Brain pericyte (primary cell): ENCODE measurements around the gene IGSF11.
"Not testable (repeated sequence)": the region's sequence is repeated elsewhere in the genome, so short reads cannot be mapped to it uniquely, and the experiment has no call there.

Experiments used
- DNase-seq: peaks from one replicate; pipeline ENCODE4 v3.0.0-alpha.2; 2012; ENCODE audit warnings: low read depth, low spot score

IGSF11 gene

DNA sequence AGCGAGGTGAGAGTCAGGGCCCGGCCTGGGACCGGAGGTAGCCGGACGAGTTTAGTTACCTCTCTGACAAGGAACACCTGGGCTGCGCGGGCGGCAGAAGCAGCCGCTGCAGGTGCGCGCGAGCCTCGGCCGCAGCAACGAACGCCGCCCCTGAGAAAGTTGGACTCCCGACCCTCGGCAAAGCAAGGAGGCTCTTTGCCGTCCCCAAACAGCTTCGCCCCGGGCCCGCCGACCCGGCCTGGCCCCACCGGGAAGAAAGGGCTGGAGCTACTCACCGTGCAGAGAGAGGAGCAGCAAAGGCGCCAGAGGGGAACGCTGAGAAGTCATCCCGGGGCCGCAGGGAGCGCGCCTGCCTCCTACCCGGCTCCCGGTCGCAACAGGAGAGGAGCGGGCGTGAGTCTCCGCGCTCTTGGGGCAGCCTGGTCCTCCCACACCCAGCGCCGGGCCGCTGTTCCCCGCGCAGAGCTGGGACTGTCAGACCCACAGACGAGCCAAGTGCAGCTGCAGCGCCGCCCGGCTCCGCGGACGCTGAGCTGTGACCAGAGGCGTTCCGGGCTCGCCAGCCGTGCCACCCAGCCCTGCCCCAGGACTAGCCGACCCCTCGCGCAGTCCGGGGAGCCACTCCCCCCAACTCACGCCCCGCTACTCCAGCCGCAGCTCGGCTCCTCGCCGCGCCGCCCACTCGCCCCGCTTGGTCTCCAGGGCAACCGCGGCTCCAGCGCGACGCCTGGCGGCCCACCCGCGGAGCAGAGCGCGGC is at the start of gene IGSF11:
Gene IGSF11, minus strand, starts transcription at position 591 of the 758 bp plus-strand sequence. Its CDS starts 264 bp downstream, at position 327.
- no peak for DNase-seq

DNA sequence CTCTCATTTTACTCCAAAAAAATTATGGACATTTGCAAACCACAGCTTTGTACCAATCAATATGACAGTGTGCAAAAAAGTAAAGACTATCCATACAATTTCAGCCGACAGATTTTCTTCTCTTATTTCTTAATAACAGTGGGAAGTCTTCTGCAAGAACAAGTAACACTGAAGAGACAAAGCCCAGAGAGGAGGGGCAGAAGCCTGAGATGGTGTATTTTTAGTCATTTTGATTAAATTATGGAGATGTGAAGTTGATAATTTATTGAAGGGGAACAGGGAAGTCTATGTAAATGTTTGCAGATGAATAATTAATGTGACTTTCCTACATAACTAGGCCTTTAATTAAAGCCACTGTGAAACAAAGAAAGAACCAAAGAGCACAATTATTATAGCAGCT is 45.7 kb upstream of the IGSF11 start:
- DNase-seq: no peak

DNA sequence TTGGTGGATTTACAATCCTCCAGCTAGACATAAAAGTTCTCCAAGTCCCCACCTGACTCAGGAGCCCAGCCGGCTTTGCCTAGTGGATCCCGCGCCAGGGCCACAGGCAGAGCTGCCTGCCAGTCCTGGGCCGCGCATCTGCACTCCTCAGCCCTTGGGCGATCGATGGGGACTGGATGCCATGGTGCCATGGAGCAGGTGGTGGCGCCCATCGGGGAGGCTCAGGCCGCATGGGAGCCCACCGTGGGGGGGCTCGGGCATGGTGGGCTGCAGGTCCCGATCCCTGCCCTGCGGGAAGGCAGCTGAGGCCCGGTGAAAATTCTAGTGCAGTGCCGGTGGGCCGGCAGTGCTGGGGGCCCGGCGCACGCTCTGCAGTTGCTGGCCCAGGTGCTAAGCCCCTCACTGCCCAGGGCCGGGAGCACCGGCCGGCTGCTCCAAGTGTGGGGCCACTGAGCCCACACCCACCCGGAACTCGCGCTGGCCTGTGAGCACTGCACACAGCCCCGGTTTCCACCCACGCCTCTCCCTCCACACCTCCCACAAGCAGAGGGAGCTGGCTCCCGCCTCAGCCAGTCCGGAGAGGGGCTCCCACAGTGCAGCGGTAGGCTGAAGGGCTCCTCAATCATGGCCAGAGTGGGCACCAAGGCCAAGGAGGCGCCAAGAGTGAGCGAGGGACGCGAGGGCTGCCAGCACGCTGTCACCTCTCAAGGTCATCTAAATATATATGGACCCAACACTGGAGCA is 38.8 kb upstream of the IGSF11 start:
- no peak for DNase-seq

DNA sequence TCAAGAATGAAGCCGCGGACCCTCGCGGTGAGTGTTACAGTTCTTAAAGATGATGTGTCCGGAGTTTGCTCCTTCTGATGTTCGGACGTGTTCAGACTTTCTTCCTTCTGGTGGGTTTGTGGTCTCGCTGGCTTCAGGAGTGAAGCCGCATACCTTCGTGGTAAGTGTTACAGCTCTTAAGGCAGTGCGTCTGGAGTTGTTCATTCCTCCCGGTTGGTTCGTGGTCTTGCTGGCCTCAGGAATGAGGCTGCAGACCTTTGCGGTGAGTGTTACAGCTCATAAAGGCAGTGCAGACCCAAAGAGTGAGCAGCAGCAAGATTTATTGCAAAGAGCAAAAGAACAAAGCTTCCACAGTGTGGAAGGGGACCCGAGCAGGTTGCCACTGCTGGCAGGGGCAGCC is 37.8 kb upstream of the IGSF11 start:
- not testable (repeated sequence) for DNase-seq

DNA sequence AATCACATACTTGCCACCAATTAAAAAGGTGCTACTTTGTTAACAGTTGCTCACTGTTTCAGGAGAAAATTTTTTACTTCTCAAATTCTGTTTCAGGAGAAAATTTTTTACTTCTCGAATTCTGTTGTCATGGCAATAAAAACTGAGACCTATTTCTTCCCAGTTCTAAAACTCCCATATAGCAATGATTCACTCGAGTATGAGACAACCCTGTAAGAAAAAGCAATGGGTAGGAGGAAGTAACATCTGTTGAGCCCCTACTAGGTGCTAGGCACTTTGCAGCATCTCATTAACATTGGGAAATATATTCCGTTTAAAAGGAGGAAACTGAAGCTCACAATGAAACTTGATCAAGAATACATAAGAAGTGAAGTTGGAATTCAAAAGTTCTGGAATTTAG is 35.1 kb upstream of the IGSF11 start:
- DNase-seq: no peak

DNA sequence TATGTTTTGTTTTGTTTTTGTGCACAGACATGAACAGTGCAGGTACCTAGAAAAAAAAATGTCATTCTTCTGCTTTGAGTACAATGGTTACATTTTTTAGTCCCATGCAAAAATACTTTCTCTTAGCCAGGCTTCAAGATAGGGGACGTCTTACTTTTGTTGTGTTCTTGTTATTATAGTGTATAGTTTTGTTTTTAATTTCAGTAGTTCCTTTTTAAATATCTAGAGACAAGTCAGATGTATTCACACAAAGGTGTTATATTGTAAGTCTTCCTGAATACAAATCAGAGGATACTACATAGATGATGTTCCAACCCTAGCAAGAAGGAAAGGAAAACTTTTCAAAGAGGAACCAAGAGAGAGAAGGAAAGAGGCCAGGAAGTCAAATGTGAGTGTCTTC is 28.8 kb upstream of the IGSF11 start:
- no peak for DNase-seq

GRCh38 chr3:119062892-119063291 is 28.2 kb upstream of the IGSF11 start:
- no peak for DNase-seq

DNA sequence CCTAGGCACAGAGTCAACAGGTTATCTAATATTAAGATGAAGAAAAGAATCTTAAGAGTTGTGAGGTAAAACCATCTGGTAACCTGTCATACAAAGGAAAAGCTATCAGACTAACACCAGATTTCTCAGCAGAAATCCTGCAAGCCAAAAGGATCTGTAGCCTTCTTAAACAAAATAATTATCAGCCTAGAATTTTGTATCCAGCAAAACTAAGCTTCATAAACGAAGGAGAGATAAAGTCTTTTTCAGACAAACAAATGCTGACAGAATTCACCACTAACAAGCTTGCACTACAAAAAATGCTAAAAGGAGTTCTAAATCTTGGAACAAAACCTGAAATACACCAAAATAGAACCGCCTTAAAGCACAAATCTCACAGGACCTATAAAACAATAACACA is 9.9 kb upstream of the IGSF11 start:
- DNase-seq: no peak

DNA sequence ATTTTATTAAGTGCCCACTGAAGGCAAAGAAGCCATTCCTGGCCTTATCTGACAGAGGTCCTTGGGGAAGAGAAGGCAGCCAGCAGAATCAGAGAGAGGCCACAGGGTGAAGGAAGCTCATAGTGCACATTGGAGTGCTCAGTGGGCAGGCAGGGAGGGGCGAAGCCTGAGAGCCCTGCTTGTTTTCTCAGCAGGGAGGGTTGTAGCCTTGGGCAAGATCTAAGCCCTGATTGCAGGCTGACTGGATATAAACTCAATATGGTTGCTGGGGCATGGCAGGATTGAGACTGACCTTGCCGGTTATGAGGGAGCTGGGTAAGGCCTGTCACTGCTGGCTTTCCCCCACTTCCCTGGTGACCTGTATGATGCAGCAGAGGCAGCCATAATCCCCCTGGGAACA is 7.5 kb upstream of the IGSF11 start:
- no peak for DNase-seq

- DNase-seq: no peak
Observed at GRCh38 chr3:119035014-119035346, 334 bp upstream of the IGSF11 start.

- no peak for DNase-seq
Observed at GRCh38 chr3:119033393-119034255, 1.0 kb downstream of the IGSF11 start.

GRCh38 chr3:119025171-119025795 is 9.4 kb downstream of the IGSF11 start:
- no peak for DNase-seq

DNA sequence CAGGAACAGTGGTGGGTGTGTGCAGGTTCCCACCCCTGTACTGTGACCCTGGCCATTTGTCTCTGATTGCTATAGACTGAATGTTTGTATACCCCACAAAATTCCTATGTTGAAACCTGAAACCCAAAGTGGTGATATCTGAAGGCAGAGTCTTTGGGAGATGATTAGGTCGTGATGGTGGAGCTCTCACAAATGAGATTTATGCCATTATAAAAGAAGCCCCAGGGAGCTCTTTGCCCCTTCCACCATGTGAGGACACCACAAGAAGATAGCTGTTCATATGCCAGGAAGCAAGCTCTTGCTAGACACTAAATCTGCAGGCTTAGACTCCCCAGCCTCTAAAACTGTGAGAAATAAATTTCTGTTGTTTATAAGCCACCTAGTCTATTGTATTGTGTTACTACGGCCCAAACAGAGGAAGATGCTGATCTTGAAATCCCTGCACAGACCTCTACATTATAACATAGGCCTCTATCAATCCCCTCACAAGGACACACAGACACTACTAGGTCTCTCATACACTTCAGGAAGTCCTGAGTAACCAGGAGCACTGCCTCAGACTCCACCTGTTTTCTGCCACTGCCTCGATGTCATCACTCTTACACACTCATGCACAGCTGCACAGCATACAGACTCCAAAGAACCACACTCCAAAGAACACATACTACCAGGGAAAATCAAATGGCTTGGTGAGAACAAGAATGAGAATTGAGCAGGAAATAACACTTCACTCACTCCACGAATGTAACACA is 14.7 kb downstream of the IGSF11 start:
- no peak for DNase-seq

GRCh38 chr3:119018690-119019463 is 15.8 kb downstream of the IGSF11 start:
- no peak for DNase-seq

- no peak for DNase-seq
Observed at GRCh38 chr3:119015942-119016341, 18.7 kb downstream of the IGSF11 start.

DNA sequence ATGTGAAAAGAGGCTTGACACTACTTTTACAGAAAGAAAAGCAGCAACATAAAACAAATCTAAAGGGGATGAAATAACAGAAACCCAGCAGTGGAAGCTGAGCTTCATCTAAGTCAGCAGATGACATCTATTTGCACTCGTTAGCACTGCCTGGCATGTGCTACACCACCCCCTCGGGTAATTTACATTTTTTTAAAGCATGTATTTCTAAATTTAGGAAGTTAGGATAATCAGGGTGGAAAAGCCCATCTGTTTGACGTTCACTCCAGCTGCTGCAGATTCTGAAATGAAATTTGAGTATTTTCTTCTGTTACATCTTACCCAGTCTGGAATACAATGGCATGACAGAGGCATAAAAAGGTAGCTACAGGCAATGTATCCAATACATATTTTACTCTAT is 20.7 kb downstream of the IGSF11 start:
- no peak for DNase-seq

DNA sequence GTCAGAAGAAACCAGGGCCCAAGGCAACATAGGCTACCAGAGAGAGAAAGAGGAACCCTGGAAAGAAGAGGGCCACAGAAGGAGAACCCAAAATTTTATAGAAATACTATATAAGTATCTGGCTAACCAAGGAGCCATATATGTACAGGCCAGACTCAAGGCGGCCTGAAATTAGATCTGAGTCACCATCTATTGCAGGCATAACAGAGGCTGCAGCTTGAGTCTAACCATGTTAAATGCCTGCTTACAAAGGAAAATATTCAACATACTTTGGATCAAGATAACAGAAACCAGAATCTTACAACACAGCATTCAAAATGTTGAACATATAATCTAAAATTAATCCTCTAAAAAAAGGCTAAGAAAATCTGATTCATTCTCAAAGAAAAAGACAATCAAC is 23.1 kb downstream of the IGSF11 start:
- DNase-seq: no peak

DNA sequence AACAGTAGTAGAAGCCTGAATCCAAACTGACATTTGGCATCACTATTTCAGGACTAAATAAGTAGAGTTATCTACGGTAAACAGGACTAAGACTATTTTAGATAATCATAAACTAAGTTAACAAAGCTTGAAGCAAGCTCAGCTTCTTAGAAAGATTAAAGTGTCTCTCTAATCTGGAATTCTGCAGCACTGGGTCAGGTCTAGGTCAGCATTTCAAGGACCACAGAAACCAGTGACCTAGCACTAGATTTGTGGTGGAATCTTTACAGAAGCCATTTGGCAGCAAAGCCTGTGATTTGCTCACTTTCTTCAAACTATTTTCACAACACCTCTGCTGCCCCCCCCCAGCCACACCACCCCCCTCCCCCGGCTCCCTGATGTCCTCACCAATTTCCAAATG is 37.5 kb downstream of the IGSF11 start:
- no peak for DNase-seq

DNA sequence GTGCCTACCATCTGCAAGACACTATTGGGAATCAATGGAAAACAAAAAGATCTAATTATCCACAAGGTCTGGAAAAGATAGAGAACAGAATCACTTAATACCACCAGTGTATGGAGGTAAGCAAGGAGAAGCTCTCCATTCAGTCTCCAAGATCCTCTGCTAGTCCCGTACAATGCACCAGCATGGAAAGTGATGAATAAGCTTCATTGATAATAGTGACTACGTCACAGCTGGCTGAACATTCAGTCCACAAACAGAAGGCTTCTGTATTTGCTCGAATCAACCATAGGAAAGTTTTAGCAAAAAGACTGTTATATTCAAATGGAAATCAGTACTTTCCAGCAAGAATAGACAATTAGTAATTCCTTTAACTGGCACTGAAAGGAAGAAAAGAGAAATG is 42.9 kb downstream of the IGSF11 start:
- no peak for DNase-seq

DNA sequence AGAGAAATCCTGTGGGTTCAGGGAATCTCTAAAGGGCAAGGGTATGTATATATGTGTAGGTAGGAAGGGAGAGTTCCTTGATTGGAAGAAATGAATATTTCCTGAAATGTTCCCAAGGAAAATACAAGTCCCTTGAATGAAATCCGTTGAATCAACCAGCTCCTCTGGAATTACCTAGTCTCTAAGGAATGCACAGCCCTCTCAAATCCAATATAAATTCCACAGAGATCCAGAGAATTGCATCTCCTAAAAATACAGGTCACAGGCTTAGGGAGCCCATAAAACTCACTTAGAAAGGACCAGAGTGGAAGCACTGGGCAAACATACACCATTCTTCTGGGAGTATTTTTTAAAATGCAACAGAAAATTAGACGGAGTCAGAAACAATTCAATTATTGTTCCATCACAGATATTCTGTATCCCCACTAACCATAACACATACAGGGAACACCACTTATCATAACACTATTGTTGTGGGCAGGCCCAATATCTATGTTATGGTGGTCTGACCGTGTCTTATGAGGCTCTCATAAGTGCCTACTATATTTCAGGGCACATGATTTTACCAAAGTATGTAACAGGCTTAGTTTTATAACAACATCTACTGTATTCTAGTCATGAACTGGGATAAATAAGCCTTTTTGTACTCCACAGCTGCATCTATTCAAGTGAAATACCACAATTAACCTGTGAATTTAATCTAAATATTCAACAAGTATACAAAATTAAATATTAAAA is 43.7 kb downstream of the IGSF11 start:
- DNase-seq: no peak
